ENCODE data around the gene ARL4C. TPM values are rescaled to one million over a fixed set of nuclear protein-coding genes. Genes with fewer than 3 reads are reported as not detected.

ARL4C gene
- total and polyA plus RNA-seq, 9 donors, result 0.94 to 18.3 (median 5.1) TPM

DNA sequence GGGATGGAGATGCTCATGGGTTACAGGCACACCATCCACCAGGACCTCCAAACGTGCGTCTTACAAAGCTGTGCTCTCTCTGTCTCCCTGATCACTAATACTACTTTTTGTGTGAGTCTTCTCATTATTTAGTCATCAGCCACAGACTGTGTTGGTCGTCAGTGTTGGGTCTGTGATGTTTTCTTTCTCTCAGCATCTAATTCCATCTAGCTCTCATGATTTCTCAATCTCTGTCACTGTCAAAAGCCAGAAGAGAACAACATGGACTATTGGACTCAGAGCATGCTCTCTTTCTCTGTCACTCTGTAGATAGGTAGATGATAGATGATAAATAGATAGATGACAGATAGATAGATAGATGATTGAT is 6.0 kb upstream of the ARL4C start:
- Histone ChIP-seq H3K4me3 (no peak overlapping the region), H3K9me3 (no peaks in the 10 kb centered on the region), H3K4me1 (ENCODE audit: insufficient read depth) (no peaks in the 10 kb centered on the region), H3K27me3 (no peaks in the 10 kb centered on the region), H3K27ac (no peak overlapping the region), H3K36me3 (no peaks in the 10 kb centered on the region)
- DNase-seq, result no peak
- WGBS, 3 donors, result 52 to 56% (median 56%) methylated on average over 3 of the region's 3 CpGs
- intact Hi-C loops (cut with DNase I), result no loop called here
- TF ChIP-seq POLR2A (IDR thresholded peaks at IDR 0.05) (no peak), EP300 (IDR thresholded peaks at IDR 0.05) (no peak)
- TF ChIP-seq, protein P1, sequence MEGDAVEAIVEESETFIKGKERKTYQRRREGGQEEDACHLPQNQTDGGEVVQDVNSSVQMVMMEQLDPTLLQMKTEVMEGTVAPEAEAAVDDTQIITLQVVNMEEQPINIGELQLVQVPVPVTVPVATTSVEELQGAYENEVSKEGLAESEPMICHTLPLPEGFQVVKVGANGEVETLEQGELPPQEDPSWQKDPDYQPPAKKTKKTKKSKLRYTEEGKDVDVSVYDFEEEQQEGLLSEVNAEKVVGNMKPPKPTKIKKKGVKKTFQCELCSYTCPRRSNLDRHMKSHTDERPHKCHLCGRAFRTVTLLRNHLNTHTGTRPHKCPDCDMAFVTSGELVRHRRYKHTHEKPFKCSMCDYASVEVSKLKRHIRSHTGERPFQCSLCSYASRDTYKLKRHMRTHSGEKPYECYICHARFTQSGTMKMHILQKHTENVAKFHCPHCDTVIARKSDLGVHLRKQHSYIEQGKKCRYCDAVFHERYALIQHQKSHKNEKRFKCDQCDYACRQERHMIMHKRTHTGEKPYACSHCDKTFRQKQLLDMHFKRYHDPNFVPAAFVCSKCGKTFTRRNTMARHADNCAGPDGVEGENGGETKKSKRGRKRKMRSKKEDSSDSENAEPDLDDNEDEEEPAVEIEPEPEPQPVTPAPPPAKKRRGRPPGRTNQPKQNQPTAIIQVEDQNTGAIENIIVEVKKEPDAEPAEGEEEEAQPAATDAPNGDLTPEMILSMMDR (IDR thresholded peaks at IDR 0.05), result no peak

DNA sequence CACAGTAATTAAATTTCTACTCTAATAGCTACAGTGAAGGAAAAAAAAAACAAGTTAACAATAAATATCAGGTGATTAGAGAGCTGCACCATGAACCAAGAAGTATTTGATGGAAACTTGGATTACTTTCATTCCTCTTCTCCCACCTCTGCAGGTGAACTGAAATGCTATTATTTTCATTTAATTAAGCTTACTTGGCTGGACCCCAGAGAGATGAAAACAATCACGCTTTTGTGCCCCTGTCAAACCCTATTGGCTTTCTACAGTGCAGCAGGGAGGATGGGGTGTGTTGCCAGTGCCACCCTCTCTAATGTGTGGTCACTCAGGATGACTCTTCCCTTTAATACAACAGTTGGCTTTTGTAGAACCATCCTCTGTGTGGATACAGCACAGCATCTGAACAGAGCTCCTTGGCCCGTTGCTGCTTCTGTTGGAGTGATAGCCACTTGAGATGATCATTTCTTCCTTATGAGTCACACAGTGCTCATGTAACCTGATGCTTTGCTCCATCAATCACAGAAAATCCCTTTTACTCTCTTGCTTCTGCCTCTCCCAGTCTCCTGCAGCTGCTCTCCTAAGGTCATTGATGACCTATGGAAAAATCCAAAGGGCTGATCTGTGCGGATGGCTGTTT is 5.5 kb upstream of the ARL4C start:
- H3K4me3 ChIP-seq, result no peak overlapping the region
- intact Hi-C loops (cut with DNase I), result no loop called here
- no peak for DNase-seq
- TF ChIP-seq, protein P1 (IDR thresholded peaks at IDR 0.05), result no peak
- no peaks in the 10 kb centered on the region for H3K27me3 ChIP-seq
- H3K27ac ChIP-seq, result no peak overlapping the region
- no peaks in the 10 kb centered on the region for H3K4me1 ChIP-seq (ENCODE audit: insufficient read depth)
- no peaks in the 10 kb centered on the region for H3K9me3 ChIP-seq
- no peaks in the 10 kb centered on the region for H3K36me3 ChIP-seq
- WGBS, 3 donors, result 36 to 48% (median 41%) methylated on average over 3 of the region's 3 CpGs

DNA sequence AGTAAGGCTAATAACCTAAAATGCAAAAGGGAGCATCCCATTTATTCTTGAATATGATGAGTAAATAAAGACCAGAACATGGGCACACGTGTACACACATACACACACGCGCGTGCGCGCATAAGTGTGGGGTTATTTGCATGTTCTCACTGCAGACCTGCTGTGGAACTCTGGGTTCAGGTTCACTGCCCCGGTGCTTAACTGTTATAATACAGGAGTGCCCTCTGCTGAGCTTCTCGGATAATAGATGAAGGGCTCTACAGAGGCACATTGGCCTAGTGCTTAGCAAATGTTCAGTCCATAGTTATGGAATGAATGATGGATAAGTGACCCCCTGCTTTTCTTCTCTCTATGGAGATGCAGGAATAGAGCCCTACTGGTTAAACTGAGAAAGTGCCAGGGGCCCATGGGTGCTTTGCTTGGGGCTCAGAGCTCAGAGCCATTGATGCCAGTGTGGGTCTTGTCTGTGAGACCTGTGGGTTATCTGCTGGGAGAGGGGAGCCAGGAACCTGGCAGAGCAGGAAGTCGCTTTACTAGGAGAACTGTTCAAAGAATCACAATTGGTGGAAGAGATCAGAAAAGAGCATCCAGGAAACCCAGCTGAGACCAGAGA is 3.6 kb upstream of the ARL4C start:
- Histone ChIP-seq H3K36me3 (no peaks in the 10 kb centered on the region), H3K27ac (no peak overlapping the region), H3K27me3 (no peaks in the 10 kb centered on the region), H3K4me3 (no peak overlapping the region), H3K4me1 (ENCODE audit: insufficient read depth) (peaks cover 8% of the 10 kb centered on the region), H3K9me3 (no peaks in the 10 kb centered on the region)
- TF ChIP-seq, protein P1 (IDR thresholded peaks at IDR 0.05), result no peak
- WGBS, 3 donors, result 45 to 54% (median 51%) methylated on average over 9 of the region's 9 CpGs
- intact Hi-C loops (cut with DNase I), result no loop called here
- no peak for DNase-seq

DNA sequence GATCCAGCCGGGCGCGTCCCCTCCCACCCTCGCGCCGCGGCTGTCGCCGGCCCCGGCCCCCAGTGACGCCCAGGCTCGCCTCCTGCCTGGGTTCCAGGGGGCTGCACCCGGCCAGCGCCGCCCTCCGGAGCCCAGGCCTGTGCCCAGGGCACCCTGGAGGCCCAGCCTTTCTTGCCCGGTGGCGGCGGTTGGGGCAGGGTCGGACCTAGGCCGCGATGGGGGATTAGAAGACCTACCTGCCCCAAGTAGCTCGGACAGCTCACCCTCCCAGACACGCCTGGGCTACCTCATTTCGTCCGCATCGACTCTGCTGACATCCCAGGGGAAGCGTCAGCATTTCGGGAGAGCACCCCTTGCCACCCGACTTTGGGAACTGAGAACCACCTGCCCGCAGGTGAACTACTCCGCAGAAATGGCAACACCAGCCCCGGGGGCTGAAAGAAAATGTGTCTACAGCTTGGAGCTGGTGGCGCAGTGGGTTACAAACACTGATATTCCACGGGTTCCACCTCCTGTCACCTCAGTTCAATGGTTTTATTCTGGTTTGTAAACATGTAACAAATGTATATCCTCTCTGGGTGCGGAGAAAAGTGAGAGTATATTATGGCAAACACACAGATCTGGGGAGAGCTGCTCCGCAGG is 834 bp upstream of the ARL4C start:
- no peak overlapping the region for H3K27ac ChIP-seq
- H3K4me3 ChIP-seq, result no peak overlapping the region
- WGBS, 3 donors, result 53 to 68% (median 58%) methylated on average over 31 to 37 of the region's 37 CpGs
- H3K36me3 ChIP-seq, result no peaks in the 10 kb centered on the region
- peak in 2 of 5 donors; percentile 19 to 24 for DNase-seq
- H3K27me3 ChIP-seq, result no peaks in the 10 kb centered on the region
- intact Hi-C loops (cut with DNase I), result no loop called here
- H3K4me1 ChIP-seq (ENCODE audit: insufficient read depth), result peaks cover 10% of the 10 kb centered on the region
- H3K9me3 ChIP-seq, result no peaks in the 10 kb centered on the region
- TF ChIP-seq POLR2A (IDR thresholded peaks at IDR 0.05) (no peak), EP300 (IDR thresholded peaks at IDR 0.05) (no peak)
- TF ChIP-seq, protein P1 (IDR thresholded peaks at IDR 0.05), result no peak

Measured in ovary (tissue), 9 donors.